Measurements from ENCODE around the gene FRY.

DNA sequence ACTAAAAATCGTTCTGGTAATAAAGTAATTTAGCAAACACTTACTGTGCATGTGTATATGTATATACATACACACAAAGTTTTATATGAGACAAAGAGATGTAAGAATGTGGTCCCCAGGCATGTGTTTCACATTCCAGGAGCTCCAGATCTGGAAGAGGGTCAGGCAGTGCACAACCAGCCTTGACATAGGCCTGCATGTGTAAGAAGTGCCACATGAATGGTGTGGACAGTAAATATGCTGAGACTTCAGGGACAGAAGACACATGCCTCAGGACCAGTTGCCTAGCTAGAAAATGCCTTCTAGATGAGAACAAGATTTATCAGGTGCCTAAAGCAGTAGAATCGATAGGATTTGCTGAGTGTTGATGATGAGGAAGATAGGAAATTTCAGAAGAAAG lies 76.4 kb downstream of the FRY start:
- TF ChIP-seq POLR2A (IDR thresholded peaks at IDR 0.05) = no peak
- TF ChIP-seq, protein P1, sequence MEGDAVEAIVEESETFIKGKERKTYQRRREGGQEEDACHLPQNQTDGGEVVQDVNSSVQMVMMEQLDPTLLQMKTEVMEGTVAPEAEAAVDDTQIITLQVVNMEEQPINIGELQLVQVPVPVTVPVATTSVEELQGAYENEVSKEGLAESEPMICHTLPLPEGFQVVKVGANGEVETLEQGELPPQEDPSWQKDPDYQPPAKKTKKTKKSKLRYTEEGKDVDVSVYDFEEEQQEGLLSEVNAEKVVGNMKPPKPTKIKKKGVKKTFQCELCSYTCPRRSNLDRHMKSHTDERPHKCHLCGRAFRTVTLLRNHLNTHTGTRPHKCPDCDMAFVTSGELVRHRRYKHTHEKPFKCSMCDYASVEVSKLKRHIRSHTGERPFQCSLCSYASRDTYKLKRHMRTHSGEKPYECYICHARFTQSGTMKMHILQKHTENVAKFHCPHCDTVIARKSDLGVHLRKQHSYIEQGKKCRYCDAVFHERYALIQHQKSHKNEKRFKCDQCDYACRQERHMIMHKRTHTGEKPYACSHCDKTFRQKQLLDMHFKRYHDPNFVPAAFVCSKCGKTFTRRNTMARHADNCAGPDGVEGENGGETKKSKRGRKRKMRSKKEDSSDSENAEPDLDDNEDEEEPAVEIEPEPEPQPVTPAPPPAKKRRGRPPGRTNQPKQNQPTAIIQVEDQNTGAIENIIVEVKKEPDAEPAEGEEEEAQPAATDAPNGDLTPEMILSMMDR (IDR thresholded peaks at IDR 0.05) = no peak

Measured in heart left ventricle (tissue), 13 donors.